Neuronal stem cell (in vitro differentiated cells): ENCODE measurements around the gene GRAP.
"Not testable (repeated sequence)": the region's sequence is repeated elsewhere in the genome, so short reads cannot be mapped to it uniquely, and the experiment has no call there.

ENCODE experiments used
- DNase-seq: peaks from one replicate; pipeline ENCODE4 v3.0.0-alpha.2; 2013; ENCODE audit warnings: low spot score
- H2AFZ ChIP-seq: one replicate; pipeline ENCODE4 v1.6.1; 2013; ENCODE audit warnings: mild to moderate bottlenecking, low read length, inconsistent platforms
- H2AK5ac ChIP-seq: 2 replicates; pipeline ENCODE4 v1.6.1; 2013; ENCODE audit warnings: low read depth, mild to moderate bottlenecking, inconsistent platforms, low read length, moderate library complexity, mixed read lengths
- H2BK120ac ChIP-seq: 2 replicates; pipeline ENCODE4 v1.6.1; 2013; ENCODE audit warnings: low read depth, mild to moderate bottlenecking, inconsistent platforms, low read length, moderate library complexity, mixed read lengths
- H2BK12ac ChIP-seq: one replicate; pipeline ENCODE4 v1.6.1; 2013; ENCODE audit warnings: low read length, inconsistent platforms
- H2BK15ac ChIP-seq: 2 replicates; pipeline ENCODE4 v1.6.1; 2013; ENCODE audit warnings: mild to moderate bottlenecking, low read length, inconsistent platforms, mixed read lengths
- H2BK5ac ChIP-seq: one replicate; pipeline ENCODE4 v1.6.1; 2013; ENCODE audit warnings: inconsistent platforms, mild to moderate bottlenecking, low read length, moderate library complexity
- H3K14ac ChIP-seq: one replicate; pipeline ENCODE4 v1.6.1; 2013; ENCODE audit warnings: low read length, inconsistent platforms
- H3K18ac ChIP-seq: 2 replicates; pipeline ENCODE4 v1.6.1; 2013; ENCODE audit warnings: low read length, inconsistent platforms
- H3K23ac ChIP-seq: 2 replicates; pipeline ENCODE4 v1.6.1; 2013; ENCODE audit warnings: low read depth, mild to moderate bottlenecking, mixed read lengths, low read length, inconsistent platforms; ENCODE audit not compliant: poor library complexity
- H3K27ac ChIP-seq: replicated peaks from 3 replicates; pipeline ENCODE4 v1.5.1; 2013; ENCODE audit warnings: low read length, inconsistent platforms
- H3K27me3 ChIP-seq, 3 experiments: 2 replicates each; pipeline ENCODE4 v1.6.1; 2013; ENCODE audit warnings: low read length in 3 of 3, mild to moderate bottlenecking in 2 of 3, inconsistent platforms in 1 of 3, low read depth in 1 of 3, mixed read lengths in 1 of 3, moderate library complexity in 1 of 3; ENCODE audit not compliant: control insufficient read depth in 3 of 3, insufficient read depth in 3 of 3
- H3K36me3 ChIP-seq, 2 donors: replicated peaks in 1 of 2; 2 replicates each; pipeline ENCODE4 v1.6.1; 2013; ENCODE audit warnings: low read length in 2 of 2; ENCODE audit not compliant: control insufficient read depth in 2 of 2, insufficient read depth in 2 of 2
- H3K4ac ChIP-seq: 2 replicates; pipeline ENCODE4 v1.6.1; 2013; ENCODE audit warnings: inconsistent platforms, mild to moderate bottlenecking, low read length, moderate library complexity
- H3K4me1 ChIP-seq, 2 donors: 1 replicate in 1 of 2; 2 replicates in 1 of 2; pipeline ENCODE4 v1.6.1; 2013; ENCODE audit warnings: low read length in 2 of 2, low read depth in 1 of 2; ENCODE audit not compliant: control insufficient read depth in 2 of 2, insufficient read depth in 1 of 2
- H3K4me2 ChIP-seq: one replicate; pipeline ENCODE4 v1.6.1; 2013; ENCODE audit warnings: mild to moderate bottlenecking, low read length, inconsistent platforms; ENCODE audit not compliant: insufficient read depth, poor library complexity, severe bottlenecking
- H3K4me3 ChIP-seq, 2 donors: 2 replicates each; pipeline ENCODE4 v1.5.1; 2013; ENCODE audit warnings: low read length in 2 of 2, mild to moderate bottlenecking in 2 of 2, inconsistent platforms in 1 of 2, moderate library complexity in 1 of 2
- H3K79me1 ChIP-seq: one replicate; pipeline ENCODE4 v1.6.1; 2013; ENCODE audit warnings: low read depth, mild to moderate bottlenecking, inconsistent platforms, low read length, moderate library complexity
- H3K9ac ChIP-seq: one replicate; pipeline ENCODE4 v1.6.1; 2013; ENCODE audit warnings: mild to moderate bottlenecking, low read depth, low read length, inconsistent platforms; ENCODE audit not compliant: poor library complexity
- H3K9me3 ChIP-seq, 2 donors: replicated peaks in 1 of 2; 2 replicates each; pipeline versions ENCODE3 to v1.6.1; 2013; ENCODE audit warnings: low read length in 2 of 2, mild to moderate bottlenecking in 2 of 2, inconsistent platforms in 1 of 2, low read depth in 1 of 2, mixed read lengths in 1 of 2, moderate library complexity in 1 of 2; ENCODE audit not compliant: control insufficient read depth in 2 of 2, insufficient read depth in 1 of 2
- H4K8ac ChIP-seq: one replicate; pipeline ENCODE4 v1.6.1; 2013; ENCODE audit warnings: low read depth, mild to moderate bottlenecking, inconsistent platforms, low read length, moderate library complexity
- H4K91ac ChIP-seq: one replicate; pipeline ENCODE4 v1.6.1; 2013; ENCODE audit warnings: low read length, low read depth, mild to moderate bottlenecking, inconsistent platforms; ENCODE audit not compliant: poor library complexity
- WGBS, 2 donors: extraction: QIAGEN DNeasy Blood & Tissue Kit; methylation state at CpG; one replicate each; pipeline ENCODE4 v1.1.7; 2013; ENCODE audit warnings: missing lambda C conversion rate in 2 of 2, mixed read lengths in 1 of 2; ENCODE audit not compliant: insufficient read length in 2 of 2, insufficient replicate concordance in 1 of 2; ENCODE audit errors: extremely low coverage in 2 of 2; 5-methylcytosine and 5-hydroxymethylcytosine counted together

Gene GRAP

GRCh38 chr17:19037547-19037946, 9.2 kb downstream of the GRAP start:
- not testable (repeated sequence) for H3K4me1 ChIP-seq, H3K14ac ChIP-seq, H3K18ac ChIP-seq, H3K27me3 ChIP-seq, H2AFZ ChIP-seq, H2BK12ac ChIP-seq, H3K36me3 ChIP-seq, H3K4me2 ChIP-seq, H3K9ac ChIP-seq, H3K9me3 ChIP-seq, H3K27ac ChIP-seq, H2BK15ac ChIP-seq, H3K23ac ChIP-seq, H3K79me1 ChIP-seq, H3K4ac ChIP-seq, H2BK5ac ChIP-seq, H2BK120ac ChIP-seq, H3K4me3 ChIP-seq, H4K91ac ChIP-seq, H2AK5ac ChIP-seq, DNase-seq, H4K8ac ChIP-seq
- no CpG with 5 or more reads among the region's 6 CpGs for WGBS, 2 donors

GRCh38 chr17:19036186-19036585, 10.6 kb downstream of the GRAP start:
- not testable (repeated sequence) for H3K18ac ChIP-seq, H2AFZ ChIP-seq, H3K9me3 ChIP-seq, H3K14ac ChIP-seq, H2BK15ac ChIP-seq, H2AK5ac ChIP-seq, H3K27me3 ChIP-seq, H3K9ac ChIP-seq, H2BK5ac ChIP-seq, H3K36me3 ChIP-seq, H4K8ac ChIP-seq, H3K4me3 ChIP-seq, H2BK12ac ChIP-seq, DNase-seq, H3K4ac ChIP-seq, H3K23ac ChIP-seq, H4K91ac ChIP-seq, H3K4me1 ChIP-seq, H2BK120ac ChIP-seq, H3K4me2 ChIP-seq, H3K79me1 ChIP-seq, H3K27ac ChIP-seq
- WGBS, 2 donors = no CpG with 5 or more reads among the region's 6 CpGs

GRCh38 chr17:19032377-19032988, 14.3 kb downstream of the GRAP start:
- H2AK5ac ChIP-seq, H3K14ac ChIP-seq, DNase-seq, H3K4ac ChIP-seq, H3K9ac ChIP-seq, H3K27ac ChIP-seq, H2BK15ac ChIP-seq, H2BK120ac ChIP-seq, H3K9me3 ChIP-seq, H3K23ac ChIP-seq, H3K4me2 ChIP-seq, H3K4me1 ChIP-seq, H3K18ac ChIP-seq, H3K27me3 ChIP-seq, H4K91ac ChIP-seq, H3K79me1 ChIP-seq, H2BK5ac ChIP-seq, H3K4me3 ChIP-seq, H2AFZ ChIP-seq, H2BK12ac ChIP-seq, H3K36me3 ChIP-seq, H4K8ac ChIP-seq: not testable (repeated sequence)
- no CpG with 5 or more reads among the region's 24 CpGs for WGBS, 2 donors

GRCh38 chr17:19031729-19032128, 15.0 kb downstream of the GRAP start:
- not testable (repeated sequence) for H2BK12ac ChIP-seq, H4K8ac ChIP-seq, H2AFZ ChIP-seq, H2BK120ac ChIP-seq, H3K14ac ChIP-seq, H3K79me1 ChIP-seq, H3K27me3 ChIP-seq, H2AK5ac ChIP-seq, H3K18ac ChIP-seq, H3K4me2 ChIP-seq, H3K4me1 ChIP-seq, DNase-seq, H2BK15ac ChIP-seq, H3K27ac ChIP-seq, H3K4ac ChIP-seq, H2BK5ac ChIP-seq, H3K9ac ChIP-seq, H3K4me3 ChIP-seq, H3K36me3 ChIP-seq, H3K9me3 ChIP-seq, H4K91ac ChIP-seq, H3K23ac ChIP-seq
- no CpG with 5 or more reads among the region's 4 CpGs for WGBS, 2 donors
